ENCODE results near the gene DUSP22.

DNA sequence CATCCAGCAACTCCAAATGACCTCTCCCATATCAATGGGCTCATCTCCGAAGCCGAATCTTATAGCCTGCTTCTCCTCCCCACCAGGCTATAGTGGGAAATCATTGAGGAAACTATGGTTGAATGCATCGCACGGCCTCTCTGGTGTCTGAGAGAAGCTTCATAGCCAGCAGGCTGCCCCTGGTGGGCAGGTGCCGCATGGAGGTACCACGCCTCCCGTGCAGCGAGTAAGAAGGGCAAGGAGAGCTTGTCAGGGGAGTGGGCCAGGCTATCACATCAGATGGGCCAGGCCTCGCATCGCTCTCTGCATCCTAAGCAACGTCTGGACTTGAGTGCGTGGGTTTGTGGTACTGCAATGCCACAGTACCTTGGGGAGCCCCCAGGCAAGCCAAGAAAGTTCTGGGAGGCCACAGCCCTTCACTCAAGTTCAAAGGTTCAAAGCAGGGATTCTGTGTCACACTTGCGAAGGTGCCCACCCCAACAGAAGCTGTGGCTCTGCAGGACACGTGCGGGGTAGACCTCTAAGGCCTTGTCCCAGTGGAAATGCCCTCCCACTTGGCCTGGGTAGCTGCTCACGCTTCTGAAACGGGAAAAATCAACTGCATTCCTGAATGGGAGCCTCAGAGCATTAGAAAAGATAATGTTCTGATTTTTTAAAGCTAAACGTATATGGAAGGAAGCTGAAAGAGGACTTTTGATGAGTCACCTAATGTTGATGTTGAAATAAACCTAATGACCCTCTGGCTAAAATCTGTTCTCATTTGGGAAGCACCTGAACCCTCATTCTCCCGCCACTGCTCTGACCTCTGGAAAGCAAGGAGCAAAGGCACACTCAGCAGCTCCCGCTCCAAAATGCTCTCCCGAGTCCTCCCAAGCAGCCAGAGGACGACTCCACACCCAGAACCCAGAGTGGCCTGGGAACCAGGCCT is 90.9 kb downstream of the DUSP22 start:
- TF ChIP-seq CTCF (IDR thresholded peaks at IDR 0.05; ENCODE audit: insufficient read depth, low read depth, low read length) (no peak), EZH2 (IDR thresholded peaks at IDR 0.05; ENCODE audit: insufficient read depth, low read length) (no peak)
